ACHN (cell line): ENCODE results near the gene CTIF.

Experiments used
- DNase-seq: peaks from one replicate; pipeline ENCODE4 v3.0.0-alpha.2; 2015
- in situ Hi-C: cut with HindIII; loops from 2 replicates; pipeline ENCODE4 v1.10.0; 2017; ENCODE audit warnings: low sequenced_read_pairs, low pct_ligation_motif_present, low pct_unique_long_range_greater_than_20kb

The CTIF gene

GRCh38 chr18:48739266-48740067 is 200.6 kb downstream of the CTIF start:
- no peak for DNase-seq
- in situ Hi-C loops: no loop called here

GRCh38 chr18:48740068-48740440 is 201.2 kb downstream of the CTIF start:
- in situ Hi-C loops: no loop called here
- DNase-seq: no peak

- no peak for DNase-seq
- in situ Hi-C loops: no loop called here
Measured at GRCh38 chr18:48740851-48741485, 202.1 kb downstream of the CTIF start.

- in situ Hi-C loops: no loop called here
Measured at GRCh38 chr18:48741866-48742265, 203.0 kb downstream of the CTIF start.

GRCh38 chr18:48742304-48742703 is 203.5 kb downstream of the CTIF start:
- in situ Hi-C loops: no loop called here
- DNase-seq: no peak

More at GRCh38 chr18:48741866-48742265, 203.0 kb downstream of the CTIF start:
- no peak for DNase-seq

GRCh38 chr18:48742706-48743475 is 204.1 kb downstream of the CTIF start:
- no peak for DNase-seq
- in situ Hi-C loops: no loop called here

- no peak for DNase-seq
- in situ Hi-C loops: no loop called here
Measured at GRCh38 chr18:48743886-48744285, 205.1 kb downstream of the CTIF start.

GRCh38 chr18:48745293-48745692 is 206.5 kb downstream of the CTIF start:
- in situ Hi-C loops: no loop called here
- no peak for DNase-seq

- DNase-seq: no peak
- in situ Hi-C loops: no loop called here
Measured at GRCh38 chr18:48749768-48750167, 210.9 kb downstream of the CTIF start.

- no peak for DNase-seq
- in situ Hi-C loops: no loop called here
Measured at GRCh38 chr18:48750485-48751175, 211.8 kb downstream of the CTIF start.

GRCh38 chr18:48751727-48752468 is 213.1 kb downstream of the CTIF start:
- in situ Hi-C loops: no loop called here
- no peak for DNase-seq

GRCh38 chr18:48752478-48752877 is 213.6 kb downstream of the CTIF start:
- in situ Hi-C loops: no loop called here
- no peak for DNase-seq

- no peak for DNase-seq
- in situ Hi-C loops: no loop called here
Measured at GRCh38 chr18:48752928-48753327, 214.1 kb downstream of the CTIF start.

GRCh38 chr18:48753691-48754090 is 214.9 kb downstream of the CTIF start:
- DNase-seq: no peak
- in situ Hi-C loops: no loop called here

- DNase-seq: no peak
- in situ Hi-C loops: no loop called here
Measured at GRCh38 chr18:48754559-48754958, 215.7 kb downstream of the CTIF start.

GRCh38 chr18:48754993-48755473 is 216.2 kb downstream of the CTIF start:
- no peak for DNase-seq
- in situ Hi-C loops: no loop called here

- in situ Hi-C loops: no loop called here
- no peak for DNase-seq
Measured at GRCh38 chr18:48756511-48757226, 217.8 kb downstream of the CTIF start.

GRCh38 chr18:48757367-48757766 is 218.5 kb downstream of the CTIF start:
- no peak for DNase-seq
- in situ Hi-C loops: no loop called here
